GM21528 (cell line): ENCODE results near the gene SLC8A3.

Experiments used
- ATAC-seq: cut with Tn5 transposase; IDR thresholded peaks from one replicate; pipeline ENCODE4 v1.9.1; 2021; ENCODE audit warnings: mild to moderate bottlenecking, moderate library complexity; ENCODE audit not compliant: unreplicated experiment, low FRiP score

SLC8A3 gene

DNA sequence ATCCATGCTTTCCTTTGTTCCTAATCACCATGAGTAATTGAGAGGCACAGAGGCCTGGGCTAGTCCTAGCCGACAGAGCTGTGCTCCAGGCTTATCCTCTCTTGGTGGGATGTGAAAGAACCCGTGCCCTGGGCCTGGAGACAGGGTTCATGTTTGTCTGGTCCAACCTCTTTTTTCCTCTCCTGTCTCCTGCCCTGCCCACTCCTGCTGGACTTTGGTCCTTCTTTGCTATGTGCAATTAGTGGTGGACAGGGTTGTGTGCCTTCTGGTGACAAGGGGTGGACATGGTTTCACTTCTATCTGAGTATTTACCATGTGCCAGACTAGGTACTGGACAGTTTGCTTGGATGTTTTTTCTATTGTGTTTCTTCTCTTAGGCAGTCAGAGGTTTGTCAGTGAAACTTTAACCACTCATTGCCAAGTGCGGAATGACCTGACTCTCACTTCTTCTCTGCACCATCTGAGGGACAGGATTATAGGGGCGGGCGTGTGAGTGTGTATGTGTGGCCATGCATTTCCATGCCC lies 183.4 kb downstream of the SLC8A3 start:
- ATAC-seq = no peak

DNA sequence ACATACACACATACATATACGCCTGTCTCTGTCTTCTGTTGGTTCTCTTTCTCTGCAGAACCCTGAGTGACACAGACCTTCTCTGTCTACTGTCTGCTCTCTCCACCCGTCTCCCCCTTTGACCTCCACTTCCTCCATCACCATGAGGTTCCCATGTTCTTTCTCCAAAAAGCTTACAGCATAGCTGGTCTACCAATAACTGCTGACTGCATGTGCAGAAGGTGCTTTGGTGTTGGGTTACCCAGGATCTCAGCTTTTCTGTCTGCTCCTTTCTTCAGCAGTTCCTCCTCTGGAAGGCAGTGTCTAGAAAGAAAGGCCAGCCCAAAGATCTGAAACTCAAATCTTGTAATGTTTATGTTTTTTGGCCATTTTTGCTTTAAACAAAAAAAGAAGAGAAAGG lies 184.0 kb downstream of the SLC8A3 start:
- ATAC-seq = no peak

DNA sequence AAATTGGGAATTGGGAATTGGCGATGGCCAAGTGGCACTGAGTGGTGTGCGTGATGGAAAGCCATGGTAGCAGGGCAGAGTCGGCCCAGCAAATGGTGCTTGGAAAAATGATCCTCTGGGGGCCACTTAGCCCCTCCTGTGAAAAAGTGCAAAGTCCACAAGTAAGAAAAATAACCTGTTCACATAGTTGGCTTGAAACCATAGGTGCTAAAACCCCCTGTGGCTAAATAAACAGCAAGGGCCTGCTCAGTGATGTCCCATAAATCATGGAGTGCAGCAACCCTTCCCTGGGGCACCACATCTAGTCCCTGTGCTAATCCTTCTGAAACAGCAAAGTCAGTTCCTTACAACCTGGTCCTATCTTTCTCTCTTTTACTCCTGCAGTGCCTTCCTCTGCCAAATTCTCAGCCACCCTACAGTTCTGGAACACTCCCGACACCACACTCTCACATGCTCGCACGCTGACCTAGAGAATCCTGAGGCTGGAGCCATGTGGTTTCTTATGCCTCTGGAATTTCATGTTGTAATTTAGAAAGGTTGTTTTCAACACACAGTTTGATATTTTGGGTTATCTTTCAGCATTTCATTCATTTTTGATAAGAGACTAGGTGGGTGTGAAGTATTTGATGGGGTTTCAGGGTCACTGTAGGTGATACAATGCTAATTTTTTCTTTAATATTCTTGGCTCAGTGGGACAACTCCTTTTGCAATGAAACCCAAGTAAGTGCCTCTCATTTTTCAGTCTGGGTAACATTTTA lies 186.0 kb downstream of the SLC8A3 start:
- ATAC-seq = no peak

DNA sequence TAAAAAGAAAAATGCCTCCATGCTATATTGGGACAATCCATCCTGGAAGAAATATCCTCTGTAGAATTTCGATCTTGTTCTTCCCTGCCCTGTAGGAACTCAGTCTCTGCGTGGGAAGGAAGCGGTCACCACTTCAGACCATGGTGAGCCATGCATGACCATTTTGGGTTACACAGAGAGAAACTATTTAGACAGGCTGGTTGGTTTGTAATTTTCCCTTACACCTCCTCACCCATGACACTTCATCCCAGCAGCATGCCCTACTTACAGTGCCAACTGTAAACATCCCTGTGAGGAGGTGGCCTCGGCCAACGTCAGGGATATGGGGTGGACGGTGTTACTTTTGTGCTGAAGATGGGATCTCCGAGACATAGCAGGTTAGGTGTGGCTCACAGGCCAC lies 188.2 kb downstream of the SLC8A3 start:
- no peak for ATAC-seq

DNA sequence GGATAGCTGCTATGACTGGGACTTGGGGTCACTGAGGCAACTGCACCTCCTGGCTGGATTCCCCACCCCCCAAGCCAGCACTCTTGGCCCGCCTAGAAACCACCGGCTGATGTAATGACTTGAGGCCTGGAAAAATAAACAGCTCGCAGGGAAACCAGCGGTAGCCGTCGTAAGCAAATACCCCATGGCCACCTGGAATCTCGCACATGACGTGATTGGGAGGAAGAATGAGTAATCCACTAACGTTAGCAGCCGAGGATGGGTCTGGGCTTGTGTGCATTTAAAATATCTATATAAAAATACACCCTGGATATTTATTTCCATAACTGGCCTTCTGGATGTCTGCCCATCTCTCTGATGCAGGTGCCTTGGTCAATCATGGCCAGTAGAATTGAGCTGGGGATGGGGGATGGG lies 189.5 kb downstream of the SLC8A3 start:
- no peak for ATAC-seq

DNA sequence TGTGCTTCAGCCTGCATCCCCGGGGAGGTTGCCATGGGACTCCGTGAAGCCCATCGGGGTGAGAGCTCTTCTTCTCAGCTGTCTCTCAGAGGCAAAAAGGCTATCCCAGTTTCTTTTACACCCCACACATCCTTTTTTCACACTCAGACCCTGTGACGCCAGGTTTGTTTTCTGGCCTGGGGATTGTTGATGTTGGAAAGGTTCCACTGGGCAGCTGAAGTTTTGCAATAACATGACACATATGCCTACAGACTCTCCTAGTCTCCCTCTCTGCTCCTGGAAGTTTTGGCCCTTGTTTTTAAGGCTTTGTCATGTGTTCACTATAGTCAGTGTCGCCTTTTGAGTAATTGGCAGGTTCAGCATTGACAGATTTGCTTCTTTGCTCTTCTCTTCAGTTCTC lies 190.9 kb downstream of the SLC8A3 start:
- ATAC-seq = no peak

DNA sequence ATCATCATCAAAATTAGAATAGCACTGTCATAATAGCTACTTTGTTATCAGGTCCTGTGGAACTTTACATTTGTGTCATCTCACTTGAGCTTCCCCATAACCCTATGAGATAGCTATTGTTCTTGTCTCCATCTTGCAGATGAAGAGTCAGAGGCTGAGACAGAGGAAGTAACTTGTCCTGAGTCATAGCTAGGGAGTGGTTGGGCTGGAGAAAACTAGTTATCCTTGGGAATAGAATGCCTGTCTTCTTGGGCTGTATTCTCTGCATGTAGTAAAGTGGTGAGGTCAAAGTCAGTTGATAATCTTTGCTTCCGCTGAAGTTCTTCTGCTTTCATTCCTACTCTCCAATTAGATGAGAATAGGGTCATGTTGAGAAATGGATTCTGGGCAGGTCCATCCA lies 192.5 kb downstream of the SLC8A3 start:
- ATAC-seq = no peak
